Chondrocyte (in vitro differentiated cells): ENCODE results near the gene FER1L5. TPM values are rescaled to one million over a fixed set of nuclear protein-coding genes. Genes with fewer than 3 reads are reported as not detected.
A peak's percentile ranks its signal among the peaks of the same experiment; 100 is the strongest.

ENCODE experiments used
- DNase-seq: peaks from one replicate; pipeline ENCODE4 v3.0.0; 2021; ENCODE audit warnings: mixed read lengths, low spot score
- H3K27ac Mint-ChIP-seq: one replicate; pipeline ENCODE4 v1.8.0; 2021; ENCODE audit warnings: mild to moderate bottlenecking, moderate library complexity, mixed read lengths; ENCODE audit not compliant: unreplicated experiment
- H3K27me3 Mint-ChIP-seq: 2 replicates; pipeline ENCODE4 v1.8.0; 2021; ENCODE audit warnings: low read depth, mixed read lengths
- H3K36me3 Mint-ChIP-seq: 2 replicates; pipeline ENCODE4 v1.8.0; 2021; ENCODE audit warnings: low read depth, mixed read lengths
- H3K4me1 Mint-ChIP-seq: 2 replicates; pipeline ENCODE4 v1.8.0; 2021; ENCODE audit warnings: low read depth, mild to moderate bottlenecking, mixed read lengths
- H3K4me3 Mint-ChIP-seq: one replicate; pipeline ENCODE4 v1.8.0; 2021; ENCODE audit warnings: mild to moderate bottlenecking, moderate library complexity, mixed read lengths; ENCODE audit not compliant: unreplicated experiment
- H3K9me3 Mint-ChIP-seq: 2 replicates; pipeline ENCODE4 v1.8.0; 2021; ENCODE audit warnings: low read depth, mixed read lengths
- CTCF ChIP-seq: fragments of 200-600 bp; sonication (generic); IDR thresholded peaks from 2 replicates; pipeline ENCODE4 v1.5.0; 2021; ENCODE audit warnings: antibody characterized with exemption, mild to moderate bottlenecking, moderate library complexity
- total RNA-seq: library from RNA; stranded (reverse); gene quantifications from 3 replicates; pipeline ENCODE4 v1.2.1, GENCODE V29; 2021

FER1L5 gene
- total RNA-seq, 1 donor from 2014 or later, result not detected

GRCh38 chr2:96669539-96670215 is 27.1 kb downstream of the FER1L5 start:
- no peak for TF ChIP-seq CTCF
- peaks cover 2% of the 10 kb centered on the region for H3K9me3 Mint-ChIP-seq

GRCh38 chr2:96679848-96680247 is 37.3 kb downstream of the FER1L5 start:
- Mint-ChIP-seq H3K36me3 (no peaks in the 10 kb centered on the region), H3K4me1 (peaks cover 14% of the 10 kb centered on the region), H3K4me3 (peak overlapping the region; percentile 43), H3K27me3 (peaks cover 8% of the 10 kb centered on the region), H3K27ac (peak overlapping the region; percentile 75), H3K9me3 (no peaks in the 10 kb centered on the region)
- TF ChIP-seq CTCF, result peak; percentile 8
- DNase-seq, result no peak

More at GRCh38 chr2:96669539-96670215, 27.1 kb downstream of the FER1L5 start:
- DNase-seq, result peak; percentile 64
- Mint-ChIP-seq H3K27ac (no peak overlapping the region), H3K4me3 (no peak overlapping the region), H3K36me3 (no peaks in the 10 kb centered on the region), H3K27me3 (no peaks in the 10 kb centered on the region), H3K4me1 (peaks cover 14% of the 10 kb centered on the region)

GRCh38 chr2:96680561-96681141 is 38.1 kb downstream of the FER1L5 start:
- no peak overlapping the region for H3K27ac Mint-ChIP-seq
- H3K36me3 Mint-ChIP-seq, result no peaks in the 10 kb centered on the region
- no peak for DNase-seq
- H3K4me1 Mint-ChIP-seq, result peaks cover 16% of the 10 kb centered on the region
- peaks cover 8% of the 10 kb centered on the region for H3K27me3 Mint-ChIP-seq
- H3K9me3 Mint-ChIP-seq, result no peaks in the 10 kb centered on the region
- H3K4me3 Mint-ChIP-seq, result no peak overlapping the region
- no peak for TF ChIP-seq CTCF

GRCh38 chr2:96681540-96681939 is 39.0 kb downstream of the FER1L5 start:
- Mint-ChIP-seq H3K36me3 (no peaks in the 10 kb centered on the region), H3K4me3 (no peak overlapping the region), H3K27ac (no peak overlapping the region), H3K27me3 (peaks cover 8% of the 10 kb centered on the region), H3K9me3 (no peaks in the 10 kb centered on the region), H3K4me1 (peaks cover 16% of the 10 kb centered on the region)
- no peak for TF ChIP-seq CTCF
- no peak for DNase-seq

- Mint-ChIP-seq H3K4me3 (no peak overlapping the region), H3K4me1 (peaks cover 16% of the 10 kb centered on the region)
- TF ChIP-seq CTCF, result no peak
Measured at GRCh38 chr2:96683307-96683706, 40.7 kb downstream of the FER1L5 start.

More at GRCh38 chr2:96683307-96683706, 40.7 kb downstream of the FER1L5 start:
- no peaks in the 10 kb centered on the region for H3K9me3 Mint-ChIP-seq
- H3K27ac Mint-ChIP-seq, result no peak overlapping the region
- H3K27me3 Mint-ChIP-seq, result peaks cover 8% of the 10 kb centered on the region
- no peak for DNase-seq
- H3K36me3 Mint-ChIP-seq, result no peaks in the 10 kb centered on the region
